ENCODE measurements around the gene GALP.
"Not testable (repeated sequence)": the region's sequence is repeated elsewhere in the genome, so short reads cannot be mapped to it uniquely, and the experiment has no call there.

GALP gene

DNA sequence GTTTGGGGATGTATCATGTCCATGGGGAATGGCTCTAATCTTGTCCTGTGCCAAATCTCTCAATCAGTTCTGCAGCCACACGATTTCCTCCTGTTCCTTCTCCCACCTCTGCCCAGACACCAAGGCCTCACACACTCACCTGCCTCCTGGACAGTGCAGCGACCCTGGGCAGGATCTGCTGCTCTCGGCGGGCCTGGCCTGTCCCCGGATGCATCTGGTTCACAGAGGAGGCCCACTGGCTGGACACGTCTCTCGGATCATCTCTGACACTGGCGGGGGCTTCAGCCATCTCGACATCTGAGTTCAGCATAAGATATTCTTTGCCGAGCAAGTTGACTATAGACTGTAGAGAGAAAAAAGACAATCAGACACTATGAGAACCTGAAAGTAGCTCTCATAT, 15.9 kb downstream of the GALP start:
- no peak overlapping the region for H3K27ac ChIP-seq
- TF ChIP-seq ZFX (IDR thresholded peaks at IDR 0.05) = no peak

DNA sequence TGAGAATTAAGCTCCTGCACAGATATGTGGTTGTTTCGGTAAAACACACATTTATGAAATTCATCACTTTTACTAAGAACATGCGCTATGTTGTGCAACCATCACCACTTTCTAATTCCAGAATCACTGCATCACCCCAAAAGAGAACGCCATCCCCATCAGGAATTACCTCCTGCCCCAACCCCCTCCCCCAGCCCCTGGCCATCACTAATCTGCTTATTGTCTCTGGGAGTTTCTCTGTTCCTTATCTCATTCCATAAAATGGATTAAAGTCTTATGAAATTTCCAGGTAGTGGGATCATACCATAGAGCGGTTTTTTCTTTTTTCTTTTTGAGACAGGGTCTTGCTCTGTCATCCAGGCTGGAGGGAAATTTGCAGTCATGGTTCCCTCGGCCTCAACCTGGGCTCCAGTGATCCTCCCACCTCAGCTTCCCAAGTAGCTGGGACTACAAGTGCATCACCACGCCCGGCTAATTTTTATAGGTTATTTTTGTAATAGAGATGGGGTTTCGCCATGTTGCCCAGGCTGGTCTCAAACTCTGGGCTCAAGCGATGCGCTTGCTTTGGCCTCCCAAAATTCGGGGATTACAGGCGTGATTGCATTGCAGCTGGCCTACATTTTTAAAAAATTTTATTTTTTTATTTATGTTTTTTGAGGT, 18.3 kb downstream of the GALP start:
- no peak overlapping the region for H3K27ac ChIP-seq
- no peak for TF ChIP-seq ZFX (IDR thresholded peaks at IDR 0.05)
- TF ChIP-seq, protein P1, sequence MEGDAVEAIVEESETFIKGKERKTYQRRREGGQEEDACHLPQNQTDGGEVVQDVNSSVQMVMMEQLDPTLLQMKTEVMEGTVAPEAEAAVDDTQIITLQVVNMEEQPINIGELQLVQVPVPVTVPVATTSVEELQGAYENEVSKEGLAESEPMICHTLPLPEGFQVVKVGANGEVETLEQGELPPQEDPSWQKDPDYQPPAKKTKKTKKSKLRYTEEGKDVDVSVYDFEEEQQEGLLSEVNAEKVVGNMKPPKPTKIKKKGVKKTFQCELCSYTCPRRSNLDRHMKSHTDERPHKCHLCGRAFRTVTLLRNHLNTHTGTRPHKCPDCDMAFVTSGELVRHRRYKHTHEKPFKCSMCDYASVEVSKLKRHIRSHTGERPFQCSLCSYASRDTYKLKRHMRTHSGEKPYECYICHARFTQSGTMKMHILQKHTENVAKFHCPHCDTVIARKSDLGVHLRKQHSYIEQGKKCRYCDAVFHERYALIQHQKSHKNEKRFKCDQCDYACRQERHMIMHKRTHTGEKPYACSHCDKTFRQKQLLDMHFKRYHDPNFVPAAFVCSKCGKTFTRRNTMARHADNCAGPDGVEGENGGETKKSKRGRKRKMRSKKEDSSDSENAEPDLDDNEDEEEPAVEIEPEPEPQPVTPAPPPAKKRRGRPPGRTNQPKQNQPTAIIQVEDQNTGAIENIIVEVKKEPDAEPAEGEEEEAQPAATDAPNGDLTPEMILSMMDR (conservative IDR thresholded peaks at IDR 0.05) = no peak

DNA sequence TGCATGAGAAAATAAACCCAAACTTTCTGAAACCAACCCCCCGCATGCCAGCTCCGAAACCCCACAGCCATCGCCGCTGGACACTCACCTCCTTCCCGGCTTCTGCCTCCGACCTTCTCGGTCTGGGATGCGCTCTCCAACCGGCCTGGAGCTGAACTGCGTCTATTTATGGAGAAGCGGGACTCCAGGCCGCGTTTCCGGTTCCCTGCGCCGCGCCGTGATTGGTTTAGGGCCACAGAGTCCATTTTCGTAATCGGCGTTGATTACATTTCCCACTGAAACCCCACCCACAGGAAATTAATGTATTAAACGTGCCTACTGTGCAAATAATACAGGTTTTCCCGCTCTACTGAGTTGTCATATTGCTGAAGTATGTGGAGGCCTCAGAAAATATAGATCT, 21.8 kb downstream of the GALP start, which contains the start of gene ZSCAN5B:
Gene ZSCAN5B (minus strand): TSS at position 138 of the 400 bp plus-strand sequence. CDS start 4,731 bp downstream, outside the sequence.
- H3K27ac ChIP-seq = not testable (repeated sequence)

DNA sequence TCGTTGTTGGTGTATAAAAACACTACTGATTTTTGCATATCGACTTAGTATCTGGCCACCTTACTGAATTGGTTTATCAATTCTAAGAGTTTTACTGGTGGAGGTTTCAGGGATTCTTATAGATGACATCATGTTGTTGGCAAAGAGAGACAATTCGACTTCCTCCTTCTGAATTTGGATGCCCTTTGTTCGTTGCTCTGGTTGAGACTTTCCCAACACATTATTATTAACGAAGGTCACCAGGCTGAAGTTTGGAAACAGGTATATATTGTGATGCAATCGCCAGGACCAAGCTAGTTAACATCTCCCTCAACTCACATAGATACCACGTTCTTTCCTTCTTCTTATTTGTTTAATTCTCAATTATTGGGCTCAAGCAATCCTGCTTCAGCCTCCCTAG, 23.9 kb downstream of the GALP start:
- TF ChIP-seq, protein P1 (conservative IDR thresholded peaks at IDR 0.05) = no peak
- no peak for TF ChIP-seq ZFX (IDR thresholded peaks at IDR 0.05)

DNA sequence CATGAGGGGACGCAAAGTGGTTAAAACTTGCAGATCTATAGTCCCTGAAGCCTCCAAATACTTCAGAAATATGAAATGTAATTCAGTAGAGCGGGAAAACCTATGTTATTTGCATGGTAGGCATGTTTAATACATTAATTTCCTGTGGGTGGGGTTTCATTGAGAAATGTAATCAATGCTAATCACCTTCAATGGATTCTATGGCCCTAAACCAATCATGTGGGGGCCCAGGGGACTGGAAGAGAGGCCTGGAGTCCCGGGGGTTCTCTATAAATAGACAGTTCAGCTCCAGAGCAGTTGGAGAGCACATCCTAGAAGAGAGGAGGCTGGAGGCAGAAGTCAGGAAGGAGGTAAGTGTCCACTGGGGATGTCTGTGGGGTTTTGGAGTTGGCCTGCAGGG, 26.2 kb downstream of the GALP start, which contains the start of gene ZSCAN5C:
Gene ZSCAN5C (plus strand): TSS at position 301 of the 400 bp plus-strand sequence. CDS start 3,641 bp downstream, outside the sequence.
- no peak within 1 kb of the TSS for H3K27ac ChIP-seq
- TF ChIP-seq, protein P1 (conservative IDR thresholded peaks at IDR 0.05) = no peak
- TF ChIP-seq ZFX (IDR thresholded peaks at IDR 0.05) = no peak

More for the DNA sequence above, 23.9 kb downstream of the GALP start:
- H3K27ac ChIP-seq = no peak overlapping the region

DNA sequence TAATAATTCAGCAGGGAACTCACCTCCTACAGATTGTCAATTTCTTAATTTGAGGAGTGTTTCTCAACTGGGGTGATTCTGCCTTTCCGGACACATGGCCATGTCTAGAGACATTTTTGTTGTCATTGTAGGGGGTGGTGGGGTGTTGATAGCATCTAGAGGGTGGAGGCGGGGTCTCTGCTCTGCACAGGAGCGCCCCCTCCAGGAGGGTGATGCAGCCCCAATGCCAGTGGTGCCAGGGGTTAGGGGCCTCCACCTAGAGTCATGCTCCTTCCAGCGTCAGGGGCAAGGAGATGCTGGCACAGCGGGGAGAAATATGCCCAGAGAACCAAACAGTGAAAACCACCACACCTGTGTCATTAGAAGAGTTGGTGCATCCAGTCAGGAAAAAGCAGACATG, 31.8 kb downstream of the GALP start:
- not testable (repeated sequence) for H3K27ac ChIP-seq

DNA sequence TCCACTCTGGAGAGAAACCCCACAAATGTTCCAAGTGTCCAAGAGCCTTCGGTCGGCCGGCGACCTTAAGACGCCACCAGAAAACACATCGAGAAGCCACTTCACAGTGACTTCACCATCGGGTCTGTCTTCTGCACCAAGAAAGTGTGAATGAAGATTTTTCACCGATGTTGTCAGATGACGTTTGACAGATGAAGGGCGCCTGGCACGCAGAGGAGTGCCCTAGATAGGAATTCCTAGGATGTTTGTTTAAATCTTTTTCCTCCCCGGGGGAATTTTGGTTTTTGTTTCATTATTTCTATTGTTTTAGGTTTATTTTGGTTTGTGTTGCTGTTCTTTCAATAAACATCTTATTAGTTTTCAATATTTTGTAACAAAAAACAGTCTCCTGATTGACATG, 33.3 kb downstream of the GALP start:
- TF ChIP-seq, protein P1 (conservative IDR thresholded peaks at IDR 0.05) = no peak
- TF ChIP-seq ZFX (IDR thresholded peaks at IDR 0.05) = no peak
- H3K27ac ChIP-seq = no peak overlapping the region

DNA sequence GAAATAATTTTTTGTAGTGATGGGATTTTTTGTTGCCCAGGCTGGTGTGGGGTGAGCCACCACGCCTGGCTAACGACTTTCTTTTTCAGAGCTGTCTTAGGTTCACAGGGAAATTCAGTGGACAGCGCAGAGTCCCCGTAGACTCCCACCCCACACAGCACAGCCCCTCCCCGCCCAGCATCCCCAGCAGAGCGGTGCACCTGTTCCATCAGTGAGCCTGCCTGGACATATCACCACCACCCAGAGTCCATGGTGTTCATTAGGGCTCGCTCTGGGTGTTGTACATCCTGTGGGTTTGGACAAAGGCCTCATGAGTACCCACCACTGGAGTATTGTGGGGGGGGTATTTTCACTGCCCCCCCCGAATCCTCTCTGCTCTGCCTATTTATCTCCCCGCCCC, 34.2 kb downstream of the GALP start:
- not testable (repeated sequence) for H3K27ac ChIP-seq

DNA sequence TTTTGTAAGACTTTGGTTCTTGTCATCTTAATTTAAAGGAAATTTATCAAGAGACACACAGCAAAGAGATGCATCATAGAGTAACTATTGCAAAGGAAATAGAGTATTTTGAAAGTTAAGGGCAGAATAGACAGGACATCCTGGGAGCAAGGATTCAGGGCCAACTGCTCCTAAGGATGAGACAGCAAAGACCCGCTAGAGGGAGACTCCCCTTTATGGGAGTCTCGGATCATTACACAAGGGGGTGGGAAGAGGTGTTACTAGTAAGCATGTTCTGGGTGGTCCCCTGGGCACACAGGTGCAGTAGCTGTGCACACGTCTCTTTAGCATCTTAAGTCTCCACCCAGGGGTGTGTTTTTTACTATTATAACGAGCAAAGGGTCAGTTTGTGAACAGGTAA, 35.9 kb downstream of the GALP start:
- no peak for TF ChIP-seq ZFX (IDR thresholded peaks at IDR 0.05)
- TF ChIP-seq, protein P1 (conservative IDR thresholded peaks at IDR 0.05) = no peak
- no peak overlapping the region for H3K27ac ChIP-seq
